ENCODE results near the gene LRMDA.

LRMDA gene

GRCh38 chr10:75611993-75612372 lies 180.6 kb downstream of the LRMDA start:
- TF ChIP-seq CTCF (IDR thresholded peaks at IDR 0.05; ENCODE audit: low read depth, low read length, missing control alignments): no peak
- in situ Hi-C loops (cut with HindIII; ENCODE audit: low sequenced_read_pairs): no loop called here
- no peak for DNase-seq (ENCODE audit: low read depth)
- H3K4me3 ChIP-seq (ENCODE audit: low read depth, low read length): no peak overlapping the region

- no peak overlapping the region for H3K4me3 ChIP-seq (ENCODE audit: low read depth, low read length)
- in situ Hi-C loops (cut with HindIII; ENCODE audit: low sequenced_read_pairs): no loop called here
- peak; percentile 45 for DNase-seq (ENCODE audit: low read depth)
- TF ChIP-seq CTCF (IDR thresholded peaks at IDR 0.05; ENCODE audit: low read depth, low read length, missing control alignments): no peak
These were observed 181.7 kb downstream of the LRMDA start for GRCh38 chr10:75612904-75613684.

DNA sequence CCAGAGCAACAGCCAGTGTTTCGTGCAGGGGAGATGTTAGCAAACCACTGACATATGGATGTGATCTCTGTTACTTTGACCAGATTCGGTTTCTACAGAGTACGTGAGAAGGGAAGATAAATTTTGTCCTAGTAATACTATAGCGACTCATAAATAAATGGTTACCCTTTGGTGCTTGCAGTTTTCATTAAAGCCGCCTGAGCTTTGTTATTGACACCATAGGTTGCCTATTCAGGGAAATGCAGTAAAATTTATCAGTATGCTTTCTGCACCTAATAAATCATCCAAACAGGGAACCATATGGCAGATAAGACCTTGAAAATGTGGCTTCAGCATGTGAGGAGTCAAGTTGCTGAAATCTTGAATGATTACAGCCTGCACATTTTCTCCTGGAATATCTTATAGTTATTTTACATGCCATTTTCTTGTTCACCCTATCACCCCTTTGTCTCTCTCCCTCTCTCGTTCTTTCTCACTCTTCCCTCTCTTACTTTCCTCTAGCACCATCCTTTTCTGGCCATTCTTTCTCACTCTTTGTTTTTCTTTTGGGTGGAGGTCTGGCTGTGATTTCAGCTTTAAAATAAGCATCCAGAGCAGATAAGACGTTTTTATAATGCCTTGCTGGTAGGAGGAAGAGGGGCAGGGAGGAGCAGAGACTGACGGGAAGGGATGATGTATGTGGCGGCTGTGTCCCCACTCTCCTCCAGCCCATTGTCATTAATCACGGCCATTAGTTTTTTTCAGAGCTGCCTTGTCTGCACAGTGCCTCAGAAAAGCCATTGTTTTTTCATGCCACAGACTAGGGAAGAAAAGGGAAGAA lies 182.5 kb downstream of the LRMDA start:
- no peak overlapping the region for H3K4me3 ChIP-seq (ENCODE audit: low read depth, low read length)
- in situ Hi-C loops (cut with HindIII; ENCODE audit: low sequenced_read_pairs): no loop called here
- no peak for TF ChIP-seq CTCF (IDR thresholded peaks at IDR 0.05; ENCODE audit: low read depth, low read length, missing control alignments)
- DNase-seq (ENCODE audit: low read depth): no peak

GRCh38 chr10:75616076-75616475 lies 184.7 kb downstream of the LRMDA start:
- H3K4me3 ChIP-seq (ENCODE audit: low read depth, low read length): no peak overlapping the region
- in situ Hi-C loops (cut with HindIII; ENCODE audit: low sequenced_read_pairs): no loop called here
- no peak for TF ChIP-seq CTCF (IDR thresholded peaks at IDR 0.05; ENCODE audit: low read depth, low read length, missing control alignments)
- DNase-seq (ENCODE audit: low read depth): no peak

GRCh38 chr10:75616874-75617478 lies 185.6 kb downstream of the LRMDA start:
- TF ChIP-seq CTCF (IDR thresholded peaks at IDR 0.05; ENCODE audit: low read depth, low read length, missing control alignments): no peak
- in situ Hi-C loops (cut with HindIII; ENCODE audit: low sequenced_read_pairs): no loop called here
- DNase-seq (ENCODE audit: low read depth): no peak
- H3K4me3 ChIP-seq (ENCODE audit: low read depth, low read length): no peak overlapping the region

- in situ Hi-C loops (cut with HindIII; ENCODE audit: low sequenced_read_pairs): no loop called here
- TF ChIP-seq CTCF (IDR thresholded peaks at IDR 0.05; ENCODE audit: low read depth, low read length, missing control alignments): no peak
- DNase-seq (ENCODE audit: low read depth): no peak
- H3K4me3 ChIP-seq (ENCODE audit: low read depth, low read length): no peak overlapping the region
These were observed 186.2 kb downstream of the LRMDA start for GRCh38 chr10:75617485-75618155.

All from astrocyte of the cerebellum (primary cell).